NCI-H2029 (cell line): ENCODE measurements around the gene PADI3.
A peak's percentile ranks its signal among the peaks of the same experiment; 100 is the strongest.

Experiments used
- DNase-seq: peaks from one replicate; lab custom pipeline; 2025; lab: John Stamatoyannopoulos, UW

PADI3 gene

GRCh38 chr1:17248781-17249180 lies at the start of gene PADI3:
PADI3 (plus strand) TSS chr1:17249098; CDS start chr1:17249138, 40 bp downstream.
- no peak for DNase-seq

DNA sequence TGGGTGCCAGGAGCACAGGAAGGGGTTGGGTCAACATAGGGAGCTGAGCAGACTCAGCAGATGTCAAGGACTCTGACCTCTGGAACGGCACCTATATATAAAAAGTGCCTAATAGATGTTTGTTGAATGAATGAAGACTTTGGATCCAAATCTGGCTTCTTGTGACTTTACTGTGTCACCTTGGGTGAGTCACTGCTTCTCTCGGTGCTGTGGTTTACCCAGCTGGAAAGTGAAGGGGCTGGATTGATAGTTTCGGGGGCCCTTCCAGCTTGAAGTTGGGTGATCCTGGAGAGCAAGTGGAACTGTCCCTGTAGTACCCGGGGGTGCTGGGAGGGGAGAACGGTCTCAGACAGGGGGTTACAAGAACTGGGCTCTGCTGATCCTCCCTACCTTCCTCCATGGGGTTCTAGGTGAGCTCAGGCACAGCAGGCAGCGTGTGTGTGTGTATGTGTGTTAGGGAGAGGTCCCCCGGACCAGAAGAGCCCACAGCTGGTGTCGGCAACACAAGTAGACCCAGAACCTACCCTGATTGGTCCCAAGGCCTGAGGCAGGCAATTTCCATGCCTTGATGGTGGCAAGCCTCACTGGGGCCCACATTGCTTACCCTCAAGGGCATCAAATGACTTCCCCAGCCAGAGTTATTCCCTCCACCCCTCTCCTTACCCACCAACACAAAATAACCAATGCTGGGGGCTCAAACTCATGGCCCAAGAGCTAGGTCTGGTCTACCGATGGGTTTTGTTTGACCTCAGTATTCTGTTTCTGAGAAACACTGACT lies 49.4 kb upstream of the PADI3 start:
- no peak for DNase-seq

GRCh38 chr1:17200246-17200645 lies 48.7 kb upstream of the PADI3 start:
- DNase-seq = no peak

- no peak for DNase-seq
Observed at GRCh38 chr1:17200756-17201155, 48.1 kb upstream of the PADI3 start.

GRCh38 chr1:17201201-17202021 lies 47.5 kb upstream of the PADI3 start:
- no peak for DNase-seq

- DNase-seq = no peak
Observed at GRCh38 chr1:17204546-17205440, 44.1 kb upstream of the PADI3 start, which contains the start of gene PADI1. PADI1 (plus strand) TSS chr1:17205128; CDS start chr1:17205218, 90 bp downstream.

- DNase-seq = no peak
Observed at GRCh38 chr1:17205652-17206051, 43.2 kb upstream of the PADI3 start.

DNA sequence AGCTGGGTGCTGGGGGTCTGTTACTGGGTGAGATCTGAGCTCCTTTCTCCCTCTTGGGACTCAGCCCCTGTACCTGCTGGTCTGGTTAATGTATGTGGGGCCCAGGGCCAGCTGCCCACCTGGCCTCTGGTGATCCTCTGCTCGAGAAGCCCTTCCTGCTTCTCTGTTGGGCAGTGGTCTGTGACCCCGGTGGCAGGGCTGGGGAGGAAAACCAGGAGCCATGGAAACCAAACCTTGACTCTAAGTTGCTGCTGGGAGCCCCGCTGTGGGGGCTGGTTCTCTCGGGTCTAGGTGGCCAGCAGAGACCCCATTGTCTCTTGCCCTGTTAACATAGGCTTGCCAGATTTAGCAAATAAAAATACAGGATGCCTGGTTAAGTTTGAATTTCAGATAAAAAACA lies 42.7 kb upstream of the PADI3 start:
- DNase-seq = no peak

GRCh38 chr1:17207046-17207445 lies 41.9 kb upstream of the PADI3 start:
- DNase-seq = peak; percentile 44

- no peak for DNase-seq
Observed at GRCh38 chr1:17207540-17207939, 41.4 kb upstream of the PADI3 start.

DNA sequence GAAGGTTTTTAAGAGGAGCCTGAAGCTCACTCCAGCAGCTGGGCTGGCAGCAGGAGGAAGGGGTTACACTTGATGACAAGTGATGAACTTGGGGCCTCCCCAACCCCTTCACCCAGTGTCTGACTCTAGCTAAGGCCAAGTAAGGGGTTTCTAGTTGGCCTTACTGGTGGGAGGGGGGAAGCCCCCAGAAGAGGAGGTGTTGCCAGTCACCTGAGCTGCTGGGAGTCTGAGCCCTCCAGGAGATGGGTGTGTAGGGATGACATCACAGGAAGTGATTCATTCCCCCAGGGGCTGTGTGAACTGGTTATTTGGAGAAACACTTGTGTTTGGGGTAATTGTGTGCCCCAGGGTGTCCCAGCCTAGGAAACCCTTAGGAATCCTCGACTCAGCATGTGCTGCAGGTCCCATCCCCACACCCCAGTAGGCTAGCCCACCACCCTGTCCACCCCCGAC lies 40.9 kb upstream of the PADI3 start:
- no peak for DNase-seq

- DNase-seq = no peak
Observed at GRCh38 chr1:17208546-17208945, 40.4 kb upstream of the PADI3 start.

GRCh38 chr1:17209430-17209829 lies 39.5 kb upstream of the PADI3 start:
- no peak for DNase-seq

DNA sequence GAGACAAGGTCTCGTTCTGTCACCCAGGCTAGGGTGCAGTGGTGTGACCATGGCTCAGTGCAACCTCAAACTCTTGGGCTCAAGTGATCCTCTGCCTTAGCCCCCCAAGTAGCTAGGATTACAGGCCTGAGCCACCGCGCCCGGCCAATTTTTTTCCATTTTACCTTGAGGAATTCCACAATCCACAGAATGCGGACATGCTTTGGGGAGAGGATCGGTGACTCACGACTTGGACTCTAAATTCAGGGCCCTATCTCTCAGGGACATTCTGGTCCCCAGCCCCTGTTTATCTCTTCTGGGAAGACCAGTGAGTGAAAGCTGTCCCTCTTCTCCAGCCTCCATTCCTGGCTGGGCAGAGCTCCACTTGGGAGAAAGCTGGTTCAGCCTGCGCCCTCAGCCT lies 38.7 kb upstream of the PADI3 start:
- no peak for DNase-seq

DNA sequence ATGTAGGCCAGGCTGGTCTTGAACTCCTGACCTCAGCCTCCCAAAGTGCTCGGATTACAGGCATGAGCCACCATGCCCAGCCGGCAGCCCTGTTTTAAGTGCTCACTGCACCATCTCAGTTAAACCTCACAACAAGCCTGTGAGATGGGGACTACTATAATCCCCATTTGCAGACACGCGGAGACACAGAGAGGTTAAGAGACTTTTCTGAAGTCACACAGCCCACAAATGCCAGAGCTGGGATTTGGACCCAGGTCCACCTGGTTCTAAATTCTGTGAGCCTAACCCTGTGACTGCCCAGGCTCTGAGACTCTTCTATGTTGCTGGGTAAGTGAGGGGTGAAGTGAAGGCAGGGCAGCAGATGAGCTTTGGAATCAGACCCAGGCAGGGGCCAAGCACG lies 37.5 kb upstream of the PADI3 start:
- DNase-seq = no peak

DNA sequence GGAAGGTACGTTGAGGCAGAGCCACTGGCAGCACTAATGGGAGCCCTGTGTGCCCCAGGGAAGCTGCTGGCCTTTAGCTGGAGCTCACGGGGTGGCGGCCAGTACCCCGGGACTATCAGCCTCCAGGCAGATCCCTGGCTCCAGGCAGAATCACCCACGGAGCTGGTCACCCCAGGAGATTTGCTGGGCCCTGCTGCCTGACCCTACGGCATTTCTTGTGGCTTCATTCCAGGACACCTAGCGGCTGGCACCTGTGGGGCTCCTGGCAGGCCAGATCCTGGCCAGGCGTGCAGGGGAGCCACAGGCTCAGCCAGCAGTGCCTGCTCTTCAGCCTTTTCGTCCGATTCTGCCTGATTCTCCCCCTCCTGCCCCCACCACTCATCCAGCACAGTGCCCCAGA lies 36.9 kb upstream of the PADI3 start:
- DNase-seq = no peak

GRCh38 chr1:17212487-17213121 lies 36.3 kb upstream of the PADI3 start:
- DNase-seq = peak; percentile 53

- DNase-seq = no peak
Observed at GRCh38 chr1:17213148-17213781, 35.6 kb upstream of the PADI3 start.

DNA sequence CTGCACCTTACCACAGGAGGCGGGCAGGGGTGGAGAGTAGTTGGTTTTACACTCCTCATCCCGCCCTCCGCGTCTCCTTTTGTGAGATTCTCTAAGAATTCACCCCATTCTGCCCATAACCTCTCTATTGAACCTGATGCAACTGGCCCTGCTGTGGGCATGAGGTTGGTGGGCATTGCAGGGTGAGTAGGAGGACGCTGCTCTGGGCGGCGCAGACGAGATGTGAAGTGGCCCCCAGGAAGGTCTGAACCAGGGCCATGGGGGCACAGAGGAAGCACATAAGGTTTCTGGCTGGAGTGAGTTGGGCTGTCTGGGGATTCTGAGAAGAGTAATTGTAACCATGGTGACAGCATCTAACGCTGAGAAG lies 35.1 kb upstream of the PADI3 start:
- DNase-seq = no peak

- no peak for DNase-seq
Observed at GRCh38 chr1:17214876-17215544, 33.9 kb upstream of the PADI3 start.

GRCh38 chr1:17215545-17215890 lies 33.4 kb upstream of the PADI3 start:
- DNase-seq = no peak
